IMR-90 (cell line): Measurements from ENCODE around the gene MEN1. TPM values are rescaled to one million over a fixed set of nuclear protein-coding genes. Genes with fewer than 3 reads are reported as not detected.

ENCODE experiments used
- ATAC-seq: fragments of 200-7000 bp; cut with Tn5 transposase; 2 replicates; pipeline ENCODE4 v1.9.1; 2020; ENCODE audit warnings: low read depth, mild to moderate bottlenecking, moderate library complexity
- BruUV-seq: library from RNA; stranded (reverse); fragments of 400-500 nt; replicated peaks from 2 replicates; lab custom pipeline; 2021; lab: Mats Ljungman, UMichigan
- CTCF ChIA-PET: fragments of 300-600 bp; formaldehyde crosslinking; extraction: SDS; loops from one replicate; lab custom pipeline; 2021; ENCODE audit warnings: antibody characterized with exemption; lab: Yijun Ruan, JAX
- POLR2A ChIA-PET: fragments of 300-600 bp; sonication (Branson Sonifier 250); formaldehyde crosslinking; loops from one replicate; lab custom pipeline; 2022; ENCODE audit warnings: antibody characterized with exemption; ENCODE audit not compliant: unreplicated experiment; lab: Charles Lee
- DNase-seq: peaks from one replicate; pipeline ENCODE4 v3.0.0; 2013
- H2AFZ ChIP-seq: replicated peaks from 2 replicates; pipeline ENCODE3; 2013; ENCODE audit warnings: low read length, mild to moderate bottlenecking; ENCODE audit not compliant: poor library complexity
- H2AK5ac ChIP-seq: 2 replicates; pipeline ENCODE4 v1.6.1; 2013; ENCODE audit warnings: low read depth, low read length, inconsistent platforms
- H2AK9ac ChIP-seq: replicated peaks from 2 replicates; pipeline ENCODE3; 2013; ENCODE audit warnings: mild to moderate bottlenecking, low read depth, low read length, moderate library complexity; ENCODE audit not compliant: poor library complexity
- H2BK120ac ChIP-seq: 2 replicates; pipeline ENCODE4 v1.6.1; 2013; ENCODE audit warnings: low read depth, low read length, inconsistent platforms
- H2BK15ac ChIP-seq: 3 replicates; pipeline ENCODE4 v1.6.1; 2013; ENCODE audit warnings: low read depth, low read length, inconsistent platforms
- H2BK20ac ChIP-seq: 2 replicates; pipeline ENCODE4 v1.6.1; 2013; ENCODE audit warnings: low read depth, mild to moderate bottlenecking, inconsistent platforms, low read length, moderate library complexity
- H2BK5ac ChIP-seq: 2 replicates; pipeline ENCODE4 v1.6.1; 2013; ENCODE audit warnings: mild to moderate bottlenecking, low read depth, low read length, inconsistent platforms; ENCODE audit not compliant: poor library complexity, severe bottlenecking
- H3K14ac ChIP-seq: replicated peaks from 2 replicates; pipeline ENCODE4 v1.6.1; 2013; ENCODE audit warnings: low read depth, low read length, inconsistent platforms
- H3K18ac ChIP-seq: 2 replicates; pipeline ENCODE4 v1.6.1; 2013; ENCODE audit warnings: low read depth, low read length, control low read depth
- H3K23ac ChIP-seq: 2 replicates; pipeline ENCODE4 v1.6.1; 2013; ENCODE audit warnings: low read depth, low read length, inconsistent platforms
- H3K27ac ChIP-seq: 2 replicates; pipeline ENCODE4 v1.5.1; 2013; ENCODE audit warnings: mild to moderate bottlenecking, control low read depth, low read length; ENCODE audit not compliant: insufficient read depth
- H3K27me3 ChIP-seq: 2 replicates; pipeline ENCODE4 v1.6.1; 2013; ENCODE audit warnings: low read length; ENCODE audit not compliant: control insufficient read depth, insufficient read depth
- H3K36me3 ChIP-seq: 2 replicates; pipeline ENCODE4 v1.6.1; 2013; ENCODE audit warnings: low read length, mixed read lengths; ENCODE audit not compliant: control insufficient read depth, insufficient read depth
- H3K4ac ChIP-seq: 2 replicates; pipeline ENCODE4 v1.6.1; 2013; ENCODE audit warnings: low read depth, low read length, inconsistent platforms
- H3K4me1 ChIP-seq: 2 replicates; pipeline ENCODE4 v1.6.1; 2013; ENCODE audit warnings: low read length, mixed read lengths; ENCODE audit not compliant: control insufficient read depth, insufficient read depth
- H3K4me2 ChIP-seq: 2 replicates; pipeline ENCODE4 v1.6.1; 2013; ENCODE audit warnings: low read depth, mild to moderate bottlenecking, control low read depth, low read length, moderate library complexity
- H3K4me3 ChIP-seq: 2 replicates; pipeline ENCODE4 v1.5.1; 2013; ENCODE audit warnings: low read depth, mild to moderate bottlenecking, control low read depth, low read length, moderate library complexity; ENCODE audit not compliant: insufficient read depth
- H3K56ac ChIP-seq: 2 replicates; pipeline ENCODE4 v1.6.1; 2013; ENCODE audit warnings: low read length, inconsistent platforms; ENCODE audit not compliant: insufficient read depth; ENCODE audit errors: extremely low read depth
- H3K79me1 ChIP-seq, 2 experiments: 2 replicates each; pipeline ENCODE4 v1.6.1; 2013; ENCODE audit warnings: low read length in 2 of 2, inconsistent platforms in 1 of 2, low read depth in 1 of 2
- H3K9ac ChIP-seq: 2 replicates; pipeline ENCODE4 v1.6.1; 2013; ENCODE audit warnings: low read depth, low read length, control low read depth
- H3K9me1 ChIP-seq: 2 replicates; pipeline ENCODE4 v1.6.1; 2013; ENCODE audit warnings: low read length, inconsistent platforms; ENCODE audit not compliant: insufficient read depth
- H3K9me3 ChIP-seq: 2 replicates; pipeline ENCODE4 v1.6.1; 2013; ENCODE audit warnings: low read length; ENCODE audit not compliant: control insufficient read depth, insufficient read depth
- H4K20me1 ChIP-seq: 2 replicates; pipeline ENCODE4 v1.6.1; 2013; ENCODE audit warnings: low read length, inconsistent platforms; ENCODE audit not compliant: insufficient read depth
- H4K5ac ChIP-seq: 2 replicates; pipeline ENCODE4 v1.6.1; 2013; ENCODE audit warnings: mild to moderate bottlenecking, low read depth, low read length, control low read depth
- H4K8ac ChIP-seq, 2 experiments: 2 replicates each; pipeline ENCODE4 v1.6.1; 2013; ENCODE audit warnings: low read depth in 2 of 2, low read length in 2 of 2, control low read depth in 1 of 2, inconsistent platforms in 1 of 2
- H4K91ac ChIP-seq: 2 replicates; pipeline ENCODE4 v1.6.1; 2013; ENCODE audit warnings: low read depth, low read length, inconsistent platforms; ENCODE audit not compliant: insufficient read depth
- BHLHE40 ChIP-seq: fragments of 150-350 bp; IDR thresholded peaks from 2 replicates; pipeline ENCODE4 v1.6.1; 2016; ENCODE audit warnings: mild to moderate bottlenecking, low read depth, low read length
- CEBPB ChIP-seq: IDR thresholded peaks from 2 replicates; pipeline ENCODE4 v1.6.1; 2012; ENCODE audit warnings: low read depth, low read length, improper control_type of control experiment
- CTCF ChIP-seq: conservative IDR thresholded peaks from 2 replicates; pipeline ENCODE4 v1.5.1; 2012; ENCODE audit warnings: mild to moderate bottlenecking, low read depth, low read length, improper control_type of control experiment
- ELK1 ChIP-seq: fragments of 150-350 bp; IDR thresholded peaks from 2 replicates; pipeline ENCODE4 v1.6.1; 2016; ENCODE audit warnings: low read depth, mild to moderate bottlenecking, low read length, moderate library complexity, borderline replicate concordance
- FOS ChIP-seq: fragments of 150-350 bp; IDR thresholded peaks from 2 replicates; pipeline ENCODE4 v1.6.1; 2016; ENCODE audit warnings: low read depth, low read length
- POLR2A ChIP-seq: IDR thresholded peaks from 2 replicates; pipeline ENCODE4 v1.6.1; 2012; ENCODE audit warnings: mild to moderate bottlenecking, low read depth, low read length
- WGBS, 2 experiments: methylation state at CpG; one replicate each; pipeline versions ENCODE4 v1.1.5 to v1.1.7; 2013; ENCODE audit warnings: missing lambda C conversion rate in 2 of 2; ENCODE audit not compliant: insufficient read length in 1 of 2; ENCODE audit errors: extremely low coverage in 2 of 2; 5-methylcytosine and 5-hydroxymethylcytosine counted together
- dilution Hi-C: fragments of 300-500 bp; cut with HindIII; formaldehyde crosslinking; loops from one replicate; pipeline ENCODE4 v1.14.3; 2018; ENCODE audit warnings: low sequenced_read_pairs; ENCODE audit not compliant: unreplicated experiment
- in situ Hi-C: fragments of 300-500 bp; cut with MboI; formaldehyde crosslinking; loops from 3 replicates; pipeline ENCODE4 v1.14.3; 2019; ENCODE audit warnings: low sequenced_read_pairs, inconsistent platforms, mixed read lengths
- intact Hi-C: fragments of 100-400 bp; cut with micrococcal nuclease; formaldehyde crosslinking; loops from 2 replicates; pipeline ENCODE4 v1.10.0; 2022
- polyA plus RNA-seq, 3 experiments: library from polyadenylated mRNA; depleted of rRNA; stranded (reverse); fragments of >200 nt; gene quantifications; 2 replicates each; pipeline ENCODE4 v1.2.3, GENCODE V29; 2012; ENCODE audit warnings: low replicate concordance in 1 of 3
- total RNA-seq: library from RNA; depleted of rRNA; stranded (reverse); fragments of >200 nt; gene quantifications from 2 replicates; pipeline ENCODE4 v1.2.3, GENCODE V29; 2012
- TF ChIP-seq, protein P1 (sequence below): fragments of 150-350 bp; IDR thresholded peaks from 2 replicates; pipeline ENCODE4 v1.6.1; 2017; ENCODE audit warnings: mild to moderate bottlenecking, antibody characterized with exemption, low read length, low read depth

MEN1 gene
- total and polyA plus RNA-seq, 2 of the 4 experiments (the other 2 are of a cell fraction): 8.8 to 35.7 TPM

DNA sequence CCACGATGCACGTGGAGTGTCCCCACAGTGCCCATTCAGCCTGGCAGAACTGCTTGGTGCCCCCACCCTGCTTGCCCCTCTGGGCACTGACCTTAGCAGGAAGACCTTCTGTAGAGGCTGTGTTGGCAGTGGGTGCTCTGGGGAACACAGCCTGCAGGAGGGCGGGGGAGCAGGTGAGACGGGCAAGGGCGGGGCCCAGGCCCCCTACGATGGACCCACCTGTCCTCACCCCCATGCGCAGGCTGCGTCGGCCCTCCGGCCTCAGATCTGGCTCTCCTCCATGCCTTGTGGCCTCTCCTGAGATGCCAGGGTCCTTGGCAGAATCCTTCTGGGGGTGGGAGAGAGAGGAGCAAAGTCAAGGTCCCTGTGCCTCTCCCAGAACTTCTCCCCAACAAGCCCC is 23.2 kb upstream of the MEN1 start:
- H3K9me1 ChIP-seq: no peaks in the 10 kb centered on the region
- no peak overlapping the region for H2BK15ac ChIP-seq
- no peak overlapping the region for H3K4ac ChIP-seq
- no peak overlapping the region for H3K56ac ChIP-seq
- ChIA-PET POLR2A (no interaction called here), CTCF (no interaction called here)
- intact Hi-C loops (no loop called here), dilution Hi-C loops (no loop called here), in situ Hi-C loops (no loop called here)
- BruUV-seq: no TSS peak
- no peak overlapping the region for H3K4me2 ChIP-seq
- no peak overlapping the region for H2BK5ac ChIP-seq
- WGBS, 2 experiments: no CpG with 5 or more reads among the region's 10 CpGs
- H3K9ac ChIP-seq: no peak overlapping the region
- no peak overlapping the region for H2BK120ac ChIP-seq
- H3K27ac ChIP-seq: no peak overlapping the region
- H3K23ac ChIP-seq: no peak overlapping the region
- no peak overlapping the region for H2AK9ac ChIP-seq
- H4K20me1 ChIP-seq: no peaks in the 10 kb centered on the region
- DNase-seq (no peak), ATAC-seq (no peak)
- no peak overlapping the region for H3K18ac ChIP-seq
- H3K4me1 ChIP-seq: no peaks in the 10 kb centered on the region
- TF ChIP-seq FOS: no peak
- TF ChIP-seq ELK1: no peak
- no peak for TF ChIP-seq BHLHE40
- TF ChIP-seq CTCF: no peak
- TF ChIP-seq, protein P1, sequence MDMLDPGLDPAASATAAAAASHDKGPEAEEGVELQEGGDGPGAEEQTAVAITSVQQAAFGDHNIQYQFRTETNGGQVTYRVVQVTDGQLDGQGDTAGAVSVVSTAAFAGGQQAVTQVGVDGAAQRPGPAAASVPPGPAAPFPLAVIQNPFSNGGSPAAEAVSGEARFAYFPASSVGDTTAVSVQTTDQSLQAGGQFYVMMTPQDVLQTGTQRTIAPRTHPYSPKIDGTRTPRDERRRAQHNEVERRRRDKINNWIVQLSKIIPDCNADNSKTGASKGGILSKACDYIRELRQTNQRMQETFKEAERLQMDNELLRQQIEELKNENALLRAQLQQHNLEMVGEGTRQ: no peak
- no peak for TF ChIP-seq POLR2A
- no peak for TF ChIP-seq CEBPB
- no peak overlapping the region for H4K91ac ChIP-seq
- no peak overlapping the region for H2BK20ac ChIP-seq
- no peak overlapping the region for H2AK5ac ChIP-seq
- H4K5ac ChIP-seq: no peak overlapping the region
- no peaks in the 10 kb centered on the region for H3K36me3 ChIP-seq
- H3K27me3 ChIP-seq: peaks cover 11% of the 10 kb centered on the region; the same call in 1 of the 2 replicates
- no peak overlapping the region for H4K8ac ChIP-seq
- H3K4me3 ChIP-seq: no peak overlapping the region
- H3K9me3 ChIP-seq: no peaks in the 10 kb centered on the region
- no peaks in the 10 kb centered on the region for H3K79me1 ChIP-seq
- H3K14ac ChIP-seq: no peak overlapping the region
- H2AFZ ChIP-seq: no peak overlapping the region
